Vagina (tissue), 2 donors: ENCODE results near the gene CMPK1.

Experiments
- CTCF ChIP-seq, 3 experiments: fragments of 450-650 bp in 2 of 3; fragments of 200-600 bp in 1 of 3; sonication (generic) in 1 of 3; IDR thresholded peaks; one replicate each; pipeline ENCODE4 v1.5.1; 2017 to 2019; ENCODE audit warnings: antibody characterized with exemption in 3 of 3, mild to moderate bottlenecking in 2 of 3, moderate library complexity in 2 of 3
- POLR2A ChIP-seq, 2 donors: fragments of 450-650 bp; IDR thresholded peaks; one replicate each; pipeline ENCODE4 v1.6.1; 2017; ENCODE audit warnings: antibody characterized with exemption in 2 of 2, mild to moderate bottlenecking in 2 of 2, moderate library complexity in 2 of 2
- POLR2AphosphoS5 ChIP-seq, 2 donors: sonication (generic); formaldehyde crosslinking; IDR thresholded peaks; one replicate each; pipeline ENCODE4 v1.9.0; 2017; ENCODE audit warnings: antibody characterized with exemption in 2 of 2, mild to moderate bottlenecking in 2 of 2, low read depth in 1 of 2; ENCODE audit not compliant: insufficient read depth in 1 of 2

- TF ChIP-seq CTCF (IDR thresholded peaks at IDR 0.05) (no peak), POLR2AphosphoS5 (IDR thresholded peaks at IDR 0.05; ENCODE audit: insufficient read depth in 1 of 2, low read depth in 1 of 2) (no peak), POLR2A (IDR thresholded peaks at IDR 0.05) (no peak)
Measured at GRCh38 chr1:47332779-47333577, 612 bp upstream of the CMPK1 start.
